Measurements from ENCODE around the gene NUBPL.

NUBPL gene

GRCh38 chr14:31677052-31677451 is 115.8 kb downstream of the NUBPL start:
- intact Hi-C loops (cut with DNase I; ENCODE audit: low total_unique reads), result no loop called here

GRCh38 chr14:31677630-31678029 is 116.4 kb downstream of the NUBPL start:
- no peaks in the 10 kb centered on the region for H3K9me3 ChIP-seq
- no peak overlapping the region for H3K4me3 ChIP-seq
- H3K27me3 ChIP-seq, result no peaks in the 10 kb centered on the region
- no peak for DNase-seq
- no peaks in the 10 kb centered on the region for H3K4me1 ChIP-seq
- intact Hi-C loops (cut with DNase I; ENCODE audit: low total_unique reads), result no loop called here
- no peak overlapping the region for H3K27ac ChIP-seq
- H3K36me3 ChIP-seq, result peaks cover 0 to 10% (median 3%) of the 10 kb centered on the region in 3 donors
- no peak for TF ChIP-seq CTCF (IDR thresholded peaks at IDR 0.05)

More at GRCh38 chr14:31677052-31677451, 115.8 kb downstream of the NUBPL start:
- DNase-seq, result no peak
- no peaks in the 10 kb centered on the region for H3K27me3 ChIP-seq
- no peaks in the 10 kb centered on the region for H3K9me3 ChIP-seq
- peaks cover 0 to 10% (median 3%) of the 10 kb centered on the region in 3 donors for H3K36me3 ChIP-seq
- no peak for TF ChIP-seq CTCF (IDR thresholded peaks at IDR 0.05)
- no peak overlapping the region for H3K27ac ChIP-seq
- H3K4me3 ChIP-seq, result no peak overlapping the region
- H3K4me1 ChIP-seq, result no peaks in the 10 kb centered on the region

GRCh38 chr14:31678421-31679249 is 117.4 kb downstream of the NUBPL start:
- Histone ChIP-seq H3K27ac (no peak overlapping the region), H3K36me3 (peaks cover 0 to 10% (median 0%) of the 10 kb centered on the region in 3 donors), H3K27me3 (no peaks in the 10 kb centered on the region), H3K9me3 (no peaks in the 10 kb centered on the region), H3K4me1 (no peaks in the 10 kb centered on the region), H3K4me3 (no peak overlapping the region)
- intact Hi-C loops (cut with DNase I; ENCODE audit: low total_unique reads), result no loop called here
- no peak for DNase-seq
- TF ChIP-seq CTCF (IDR thresholded peaks at IDR 0.05), result no peak

GRCh38 chr14:31682768-31683167 is 121.6 kb downstream of the NUBPL start:
- TF ChIP-seq CTCF (IDR thresholded peaks at IDR 0.05), result no peak
- H3K4me3 ChIP-seq, result no peak overlapping the region
- DNase-seq, result no peak
- no peaks in the 10 kb centered on the region for H3K9me3 ChIP-seq
- H3K4me1 ChIP-seq, result no peaks in the 10 kb centered on the region
- no peak overlapping the region for H3K27ac ChIP-seq
- H3K27me3 ChIP-seq, result no peaks in the 10 kb centered on the region
- peaks cover 0 to 7% (median 0%) of the 10 kb centered on the region in 3 donors for H3K36me3 ChIP-seq
- intact Hi-C loops (cut with DNase I; ENCODE audit: low total_unique reads), result no loop called here

GRCh38 chr14:31687726-31688125 is 126.5 kb downstream of the NUBPL start:
- no peak overlapping the region for H3K27ac ChIP-seq
- H3K4me3 ChIP-seq, result no peak overlapping the region
- DNase-seq, result no peak
- no peaks in the 10 kb centered on the region for H3K36me3 ChIP-seq
- no peaks in the 10 kb centered on the region for H3K4me1 ChIP-seq
- intact Hi-C loops (cut with DNase I; ENCODE audit: low total_unique reads), result no loop called here
- no peaks in the 10 kb centered on the region for H3K27me3 ChIP-seq
- no peaks in the 10 kb centered on the region for H3K9me3 ChIP-seq
- no peak for TF ChIP-seq CTCF (IDR thresholded peaks at IDR 0.05)
